ENCODE measurements around the gene SLFN12.
A peak's percentile ranks its signal among the peaks of the same experiment; 100 is the strongest.
"Not testable (repeated sequence)": the region's sequence is repeated elsewhere in the genome, so short reads cannot be mapped to it uniquely, and the experiment has no call there.

Gene SLFN12

DNA sequence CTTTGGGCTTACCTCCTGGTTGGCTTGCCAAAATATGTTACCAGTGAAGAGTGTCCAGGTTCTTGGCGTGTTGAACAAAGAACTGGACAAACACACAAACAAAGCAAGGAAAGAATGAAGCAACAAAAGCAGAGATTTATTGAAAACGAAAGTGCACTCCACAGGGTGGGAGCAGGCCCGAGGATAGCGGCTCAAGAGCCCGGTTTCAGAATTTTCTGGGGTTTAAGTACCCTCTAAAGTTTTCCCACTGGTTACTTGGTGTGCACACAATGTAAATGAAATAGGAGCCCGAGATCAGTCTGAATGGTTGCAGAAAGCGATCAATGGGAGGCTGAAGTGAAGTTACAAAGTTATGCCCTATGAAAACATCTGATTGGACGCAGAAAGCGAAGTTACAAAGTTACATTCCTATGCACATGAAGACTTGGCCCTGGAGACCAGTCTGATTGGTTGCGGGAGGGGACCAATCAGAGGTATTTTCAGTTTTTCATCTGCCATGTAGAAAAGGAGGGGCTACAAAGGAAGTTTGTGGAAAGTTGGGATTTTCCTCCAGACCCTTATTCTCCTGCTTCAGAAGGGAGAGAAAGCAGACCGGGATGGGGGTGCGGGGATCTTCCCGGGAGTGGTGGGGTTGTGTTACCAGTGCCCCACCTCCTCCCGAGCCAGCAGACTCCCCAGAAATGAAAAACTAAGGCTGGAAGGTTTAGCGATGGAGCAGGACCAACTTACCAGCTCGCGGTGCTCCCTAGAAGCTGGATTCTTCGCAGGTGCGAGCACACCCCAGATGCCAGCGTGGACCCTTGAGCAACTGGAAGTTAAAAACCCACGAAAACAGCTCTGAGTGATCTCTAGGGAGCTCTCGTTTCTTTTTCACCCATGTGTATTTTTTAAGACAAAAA is at the start of gene SLFN12:
Gene SLFN12, minus strand, starts transcription at position 325 of the 899 bp plus-strand sequence. CDS start 9,472 bp downstream, outside the sequence.
- peak in 1 of 3 donors; percentile 17 for DNase-seq (ENCODE audit: low read depth in 3 of 3, low spot score in 1 of 3)

DNA sequence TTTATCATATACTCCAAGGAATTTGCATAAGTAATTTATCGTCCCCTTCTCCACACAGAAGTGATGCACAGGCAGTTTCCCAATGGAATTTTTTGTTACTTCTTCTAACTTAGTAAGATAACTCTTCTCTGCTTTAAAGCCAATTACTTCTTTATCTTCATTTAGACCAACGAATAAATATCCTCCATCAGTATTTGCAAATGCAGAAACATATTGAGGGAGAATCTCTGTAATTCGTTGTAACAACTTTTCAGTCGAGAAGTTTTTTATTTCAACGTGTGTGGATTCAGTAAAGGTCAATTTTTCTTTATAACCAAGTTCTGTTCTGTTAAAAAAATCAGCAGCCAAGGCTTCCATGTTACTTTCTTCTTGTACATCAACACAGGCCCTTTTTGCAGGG is 47.0 kb upstream of the SLFN12 start:
- no peak for DNase-seq (ENCODE audit: low read depth in 3 of 3, low spot score in 1 of 3)

DNA sequence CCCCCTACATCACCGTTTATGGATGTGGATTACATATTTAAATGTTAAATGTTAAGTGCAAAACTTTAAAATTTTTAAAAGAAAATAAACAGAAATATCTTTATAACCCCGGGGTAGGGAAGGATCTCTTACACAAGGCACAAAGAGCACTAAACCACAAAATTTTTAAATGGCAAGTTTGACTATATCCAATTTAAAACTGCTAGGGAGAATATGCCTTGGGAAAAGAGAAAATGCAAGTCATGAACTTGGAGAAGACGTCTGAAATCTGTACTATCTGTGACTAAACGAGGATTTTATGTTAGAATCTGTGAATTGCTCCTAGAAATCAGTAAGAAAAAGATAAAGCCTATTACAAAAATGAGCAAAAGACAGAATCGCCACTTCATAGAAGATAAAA is 44.9 kb upstream of the SLFN12 start:
- DNase-seq (ENCODE audit: low read depth in 3 of 3, low spot score in 1 of 3) = no peak

DNA sequence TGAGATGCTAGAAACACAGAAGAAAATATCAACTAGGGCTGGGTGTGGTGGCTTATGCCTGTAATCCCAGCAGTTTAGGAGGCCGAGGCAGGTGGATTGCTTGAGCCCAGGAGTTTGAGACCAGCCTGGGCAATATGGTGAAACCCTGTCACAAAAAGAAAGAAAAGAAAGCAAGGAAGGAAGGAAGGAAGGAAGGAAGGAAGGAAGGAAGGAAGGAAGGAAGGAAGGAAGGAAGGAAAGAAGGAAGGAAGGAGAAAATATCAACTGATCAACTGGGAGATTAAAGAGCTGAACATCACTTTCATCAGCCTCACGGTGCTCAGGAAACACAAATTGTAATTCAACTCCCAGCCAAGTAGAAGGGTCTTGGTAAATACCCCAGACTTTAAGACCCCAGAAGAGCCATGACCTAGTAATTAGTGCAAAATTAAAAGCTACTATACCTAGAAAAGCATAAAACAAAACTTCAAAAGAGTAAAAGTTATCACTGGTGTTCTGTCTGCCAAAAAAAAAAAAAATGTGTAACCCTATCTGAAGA is 44.1 kb upstream of the SLFN12 start:
- DNase-seq (ENCODE audit: low read depth in 3 of 3, low spot score in 1 of 3) = no peak

DNA sequence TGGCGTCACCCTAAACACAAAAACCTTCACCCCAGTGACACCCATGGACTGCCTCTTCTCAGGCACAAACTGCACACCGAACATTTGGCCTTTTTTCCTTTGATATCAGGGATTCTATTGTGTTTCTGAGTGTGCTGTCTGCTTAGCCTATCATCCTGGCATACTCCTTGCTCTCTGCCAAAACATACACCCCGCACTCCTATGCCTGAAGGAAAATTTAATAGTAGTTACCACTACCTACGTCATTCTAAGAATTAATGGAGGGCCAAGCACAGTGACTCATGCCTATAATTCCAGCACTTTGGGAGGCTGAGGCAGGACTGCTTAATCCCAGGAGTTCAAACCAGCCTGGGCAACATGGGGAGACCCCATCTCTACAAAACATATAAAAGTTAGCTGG is 36.2 kb upstream of the SLFN12 start:
- DNase-seq (ENCODE audit: low read depth in 3 of 3, low spot score in 1 of 3) = no peak

DNA sequence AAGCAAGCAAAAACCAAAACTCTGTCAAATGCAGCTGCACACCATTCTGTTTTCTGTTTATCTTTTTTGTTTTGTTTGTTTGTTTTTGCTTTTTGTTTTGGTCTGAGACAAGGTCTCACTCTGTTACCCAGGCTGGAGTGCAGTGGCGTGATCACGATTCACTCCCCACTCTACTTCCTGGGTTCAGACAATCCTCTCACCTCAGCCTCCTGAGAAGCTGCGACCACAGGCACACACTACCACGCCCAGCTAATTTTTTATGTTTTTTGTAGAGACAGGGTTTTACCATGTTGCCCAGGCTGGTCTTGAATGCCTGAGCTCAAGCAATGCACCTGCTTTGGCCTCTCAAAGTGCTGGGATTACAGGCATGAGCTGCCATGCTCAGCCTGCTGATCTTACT is 35.5 kb upstream of the SLFN12 start:
- DNase-seq (ENCODE audit: low read depth in 3 of 3, low spot score in 1 of 3) = no peak

DNA sequence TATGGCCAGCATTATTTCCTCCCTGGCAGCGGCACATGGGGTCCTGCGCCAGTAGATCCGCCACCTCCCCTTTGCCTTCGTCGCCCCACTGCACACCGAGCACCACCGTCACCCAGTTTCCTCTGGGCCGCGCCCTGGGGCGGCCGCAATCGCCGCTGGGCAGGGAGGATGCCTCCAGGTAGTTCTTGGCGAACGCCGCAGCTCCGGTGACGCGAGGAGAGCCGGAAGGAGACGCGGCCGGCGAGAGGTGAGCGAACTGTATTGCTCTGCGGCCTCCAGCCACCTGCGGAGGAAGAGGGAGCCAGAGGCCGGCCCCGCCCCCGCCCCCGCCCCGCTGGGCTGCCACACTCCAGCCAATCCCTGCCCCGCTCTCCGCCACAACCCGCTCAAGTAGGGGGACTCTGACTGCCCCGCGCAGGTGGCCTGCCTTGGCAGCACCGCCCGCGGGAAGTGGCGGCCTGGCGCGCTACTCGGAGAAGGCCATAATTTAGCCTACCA is 28.1 kb upstream of the SLFN12 start:
- peak in 2 of 3 donors; percentile 18 for DNase-seq (ENCODE audit: low read depth in 3 of 3, low spot score in 1 of 3)

DNA sequence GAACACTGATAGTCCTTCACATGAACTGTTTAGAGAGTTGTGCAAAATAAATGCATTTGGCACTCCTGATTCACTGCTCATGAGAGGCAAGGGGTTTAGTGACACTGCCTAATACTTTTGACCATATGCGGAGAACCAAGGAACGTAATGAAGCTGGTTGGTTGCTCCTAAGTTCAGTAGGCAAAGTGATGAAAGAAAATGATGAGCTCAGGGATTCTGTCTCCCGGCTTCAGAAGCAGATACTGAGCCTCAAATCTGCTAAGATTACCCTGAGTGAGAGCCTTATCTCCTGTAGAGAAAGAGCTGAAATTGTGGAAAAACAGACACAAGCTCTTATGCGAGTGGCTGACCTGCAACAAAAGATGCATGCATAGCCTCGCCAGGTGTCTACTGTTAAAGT is 21.7 kb upstream of the SLFN12 start:
- DNase-seq (ENCODE audit: low read depth in 3 of 3, low spot score in 1 of 3) = not testable (repeated sequence)

DNA sequence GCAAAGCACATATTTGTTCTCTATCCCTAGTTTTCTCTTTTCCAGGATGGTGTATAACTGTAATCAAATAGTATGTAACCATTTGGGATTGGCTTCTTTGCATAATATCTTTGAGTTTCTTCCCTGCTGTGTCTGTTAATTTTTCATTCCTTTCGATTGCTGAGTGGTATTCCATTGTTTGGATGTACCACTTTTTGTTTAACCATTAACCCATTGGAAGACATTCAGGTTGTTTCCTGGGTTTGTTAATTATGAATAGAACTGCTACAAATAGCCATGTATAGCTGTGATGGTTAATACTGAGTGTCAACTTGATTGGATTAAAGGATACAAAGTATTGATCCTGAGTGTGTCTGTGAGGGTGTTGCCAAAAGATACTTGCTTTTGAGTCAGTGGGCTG is 20.9 kb upstream of the SLFN12 start:
- no peak for DNase-seq (ENCODE audit: low read depth in 3 of 3, low spot score in 1 of 3)

DNA sequence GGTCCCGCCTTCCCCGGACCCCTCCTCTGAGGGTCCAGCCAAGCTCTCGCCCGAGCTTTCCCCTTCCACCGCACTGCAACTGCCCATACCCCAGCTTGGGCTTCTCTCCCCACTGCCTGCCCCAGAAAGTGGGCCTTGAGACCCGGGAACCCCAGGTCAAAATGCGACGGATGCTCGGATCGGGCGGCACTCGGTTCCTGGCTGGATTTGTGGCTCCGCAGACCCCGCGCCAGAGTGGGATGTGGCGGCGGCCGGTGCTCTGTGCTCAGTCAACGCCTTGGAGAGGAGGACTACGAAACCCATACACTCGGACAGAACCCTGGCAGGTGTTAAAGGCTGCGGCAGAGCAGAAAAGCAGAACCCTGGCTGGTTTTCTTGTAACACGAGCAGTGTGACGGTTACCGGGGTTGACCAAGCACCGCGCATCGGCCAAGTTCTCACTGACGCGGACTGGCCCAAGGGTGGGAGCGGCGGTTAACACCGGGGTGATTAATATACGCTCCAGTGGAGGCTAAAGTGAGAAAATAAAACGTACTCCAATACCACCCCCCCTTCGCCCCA is 17.2 kb upstream of the SLFN12 start:
- no peak for DNase-seq (ENCODE audit: low read depth in 3 of 3, low spot score in 1 of 3)

DNA sequence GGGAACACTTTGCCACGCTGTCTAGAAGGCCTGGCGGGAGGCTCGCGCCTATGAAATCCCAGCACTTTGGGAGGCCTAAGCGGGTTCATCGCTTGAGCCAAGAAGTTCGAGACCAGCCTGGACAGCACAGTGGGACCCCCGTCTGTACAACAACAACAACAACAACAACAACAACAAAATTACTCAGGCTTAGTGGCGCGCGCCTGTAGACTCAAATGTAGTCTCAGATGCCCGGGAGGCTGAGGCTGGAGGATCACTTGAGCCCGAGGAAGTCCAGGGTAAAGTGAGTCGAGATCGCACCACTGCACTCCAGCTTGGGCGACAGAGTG is 16.6 kb upstream of the SLFN12 start:
- no peak for DNase-seq (ENCODE audit: low read depth in 3 of 3, low spot score in 1 of 3)

DNA sequence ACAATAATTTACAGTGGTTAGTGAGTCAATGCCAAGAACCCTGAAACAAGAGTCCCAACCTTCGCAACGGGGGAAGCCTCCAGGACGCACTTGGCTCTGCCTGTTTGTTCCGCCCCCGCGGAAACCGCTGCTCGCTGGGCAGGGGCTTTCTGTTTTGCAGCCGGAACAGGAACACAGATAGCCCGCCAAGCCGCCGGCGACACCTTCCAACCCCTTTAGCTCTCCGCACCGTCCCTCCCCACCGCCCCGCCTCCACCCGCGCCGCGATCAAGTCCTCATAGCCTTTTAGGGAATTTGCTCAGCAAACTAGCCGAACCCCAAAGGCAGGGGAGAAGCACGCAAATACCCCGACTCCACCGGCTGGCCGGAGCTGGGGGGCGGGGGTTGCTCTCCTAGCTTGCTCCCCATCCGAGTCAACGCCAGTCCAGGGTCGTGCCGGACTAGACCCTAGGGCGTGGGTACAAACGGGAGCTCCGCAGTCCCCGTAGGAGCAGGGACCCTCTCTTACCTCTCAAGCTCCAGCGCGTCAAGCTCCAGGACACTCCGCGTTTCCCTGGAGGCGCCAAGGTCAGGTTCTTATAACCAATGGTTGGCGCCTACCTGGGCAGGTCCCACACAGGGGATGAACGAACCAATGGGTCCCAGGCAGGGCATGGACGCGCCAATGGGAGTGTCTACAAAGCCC is 16.1 kb upstream of the SLFN12 start, which contains the start of gene SLFN13:
Gene SLFN13, minus strand, starts transcription at position 553 of the 685 bp plus-strand sequence. CDS start 3,086 bp downstream, outside the sequence.
- DNase-seq (ENCODE audit: low read depth in 3 of 3, low spot score in 1 of 3) = peak; percentile 61 to 71 (median 71)

DNA sequence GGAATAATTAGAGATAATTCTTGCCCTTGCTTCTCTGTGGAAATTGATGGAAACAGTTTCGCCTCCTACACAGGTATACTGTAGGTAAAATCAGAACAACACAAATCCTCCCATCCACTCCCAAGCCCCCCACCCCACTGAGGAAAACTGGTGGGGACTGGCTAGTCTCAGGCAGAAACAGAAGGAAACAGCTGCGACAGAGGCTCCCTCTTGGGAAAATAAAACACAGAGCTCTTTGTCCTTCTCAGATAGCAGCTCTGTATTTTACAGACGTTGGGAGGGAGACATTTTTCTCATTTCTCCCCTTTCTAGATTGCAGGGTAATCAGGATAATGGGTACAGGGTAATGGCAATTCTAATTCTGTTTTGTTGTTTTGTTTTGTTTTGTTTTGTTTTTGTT is 15.2 kb upstream of the SLFN12 start:
- DNase-seq (ENCODE audit: low read depth in 3 of 3, low spot score in 1 of 3) = no peak

DNA sequence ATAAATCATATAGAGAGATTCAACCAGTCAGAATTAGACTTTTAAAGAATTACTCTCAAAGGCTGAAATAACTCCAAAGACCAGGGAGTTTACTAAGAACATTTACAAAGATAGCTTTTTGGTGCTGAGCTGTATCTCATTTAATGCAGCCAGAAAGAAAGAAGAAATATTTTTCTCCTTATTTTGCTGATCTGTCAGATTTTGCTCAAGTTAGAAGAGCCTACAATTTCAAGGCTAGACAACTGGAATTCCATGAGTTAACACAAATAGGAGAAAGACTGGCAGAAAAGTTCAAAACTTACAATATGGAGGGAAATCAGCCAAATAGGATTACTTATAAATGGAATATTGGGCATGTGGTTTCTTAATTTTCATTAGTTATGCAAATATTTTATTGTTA is 6.1 kb upstream of the SLFN12 start:
- no peak for DNase-seq (ENCODE audit: low read depth in 3 of 3, low spot score in 1 of 3)

DNA sequence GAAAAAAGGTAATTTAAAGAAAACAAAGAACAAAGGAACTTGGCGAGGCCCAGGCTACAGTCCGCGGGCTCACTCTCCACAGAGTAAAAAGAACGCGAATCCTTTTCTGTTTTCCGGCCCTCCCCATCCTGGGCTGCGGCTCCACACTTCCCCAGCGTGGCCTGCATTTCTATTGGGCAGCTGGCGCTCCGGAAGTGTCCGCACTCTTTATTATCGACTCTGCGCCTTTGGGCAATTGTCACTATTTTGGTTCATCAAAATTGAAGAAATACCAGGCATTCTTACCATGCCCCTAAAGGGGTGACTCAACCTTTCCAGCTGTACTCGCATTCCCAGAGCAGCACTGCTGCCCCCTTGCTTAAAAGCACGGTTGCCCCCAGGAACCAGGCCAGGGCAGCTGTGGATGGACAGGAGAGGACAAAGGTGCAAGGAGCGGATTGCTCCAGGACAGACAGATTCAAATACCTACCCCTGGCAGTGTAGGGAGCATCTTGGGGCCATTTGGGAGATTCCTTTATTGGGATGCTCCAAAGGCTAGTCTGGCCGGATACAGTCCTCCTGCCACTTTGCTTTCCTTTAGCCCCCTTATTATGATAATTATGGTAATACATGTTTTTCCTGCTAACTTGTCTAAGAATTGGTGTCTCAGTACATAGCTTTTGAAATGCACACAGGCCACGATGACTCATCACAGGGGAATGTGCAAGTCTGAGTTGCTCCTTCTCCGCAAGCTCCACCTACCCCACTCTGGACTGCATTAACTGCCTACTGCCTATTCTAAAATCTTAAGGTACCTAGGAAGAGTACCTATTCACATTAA is 985 bp upstream of the SLFN12 start:
- peak; percentile 23 to 50 (median 24) for DNase-seq (ENCODE audit: low read depth in 3 of 3, low spot score in 1 of 3)

DNA sequence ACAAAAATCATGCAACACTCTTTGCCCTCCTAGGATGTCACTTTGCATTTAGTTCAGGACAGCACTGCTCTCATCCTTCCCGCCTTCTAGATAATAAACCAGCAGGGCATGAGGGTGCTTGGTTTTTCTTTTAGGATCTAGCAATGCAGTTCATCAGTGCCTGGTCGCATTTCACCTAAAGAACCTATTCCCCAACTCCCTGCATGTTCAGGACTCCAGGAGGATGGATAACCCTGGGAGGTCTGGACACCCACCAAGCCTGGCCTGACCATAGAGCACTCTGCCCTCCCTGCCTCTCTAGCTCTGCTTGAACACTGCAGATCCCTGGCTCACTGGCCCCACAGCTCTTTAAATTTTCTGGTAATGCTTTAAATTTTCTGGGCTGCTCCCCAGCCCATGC is 2.6 kb downstream of the SLFN12 start:
- no peak for DNase-seq (ENCODE audit: low read depth in 3 of 3, low spot score in 1 of 3)

DNA sequence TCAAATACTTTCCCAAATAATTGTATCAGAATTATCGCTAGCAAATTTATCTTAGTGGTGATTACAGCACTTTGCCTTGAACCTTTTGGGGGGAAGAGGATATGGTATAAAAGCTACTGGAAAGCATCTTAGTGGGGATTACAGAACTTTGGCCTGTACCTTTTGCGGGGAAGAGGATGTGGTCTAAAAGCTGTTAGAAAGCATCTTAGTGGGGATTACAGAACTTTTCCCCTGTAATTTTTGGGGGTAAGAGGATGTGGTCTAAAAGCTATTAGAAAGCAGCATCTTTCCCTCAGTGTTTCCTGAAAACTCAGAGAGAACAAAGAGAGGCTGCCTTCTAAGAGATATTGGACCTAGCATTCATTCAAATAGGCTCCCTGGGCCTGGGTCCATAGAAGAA is 4.1 kb downstream of the SLFN12 start:
- DNase-seq (ENCODE audit: low read depth in 3 of 3, low spot score in 1 of 3) = no peak

DNA sequence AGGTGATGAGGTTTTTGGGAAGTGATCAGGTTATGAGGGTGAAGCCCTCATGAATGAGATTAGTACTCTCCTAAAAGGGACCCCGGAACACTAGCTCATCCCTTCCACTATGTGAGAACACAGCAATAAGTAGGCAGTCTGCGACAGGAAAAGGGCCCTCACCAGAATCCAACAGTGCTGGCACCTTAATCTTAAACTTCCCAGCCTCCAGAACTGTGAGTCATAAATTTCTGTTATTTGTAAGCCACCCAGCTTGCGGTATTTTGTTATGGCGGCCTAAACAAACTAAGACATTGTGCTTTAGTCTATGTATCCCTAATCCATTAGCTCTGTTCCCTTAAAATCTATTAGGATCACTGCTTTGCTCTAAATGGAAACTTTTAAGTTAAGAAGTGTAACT is 8.5 kb downstream of the SLFN12 start:
- no peak for DNase-seq (ENCODE audit: low read depth in 3 of 3, low spot score in 1 of 3)

DNA sequence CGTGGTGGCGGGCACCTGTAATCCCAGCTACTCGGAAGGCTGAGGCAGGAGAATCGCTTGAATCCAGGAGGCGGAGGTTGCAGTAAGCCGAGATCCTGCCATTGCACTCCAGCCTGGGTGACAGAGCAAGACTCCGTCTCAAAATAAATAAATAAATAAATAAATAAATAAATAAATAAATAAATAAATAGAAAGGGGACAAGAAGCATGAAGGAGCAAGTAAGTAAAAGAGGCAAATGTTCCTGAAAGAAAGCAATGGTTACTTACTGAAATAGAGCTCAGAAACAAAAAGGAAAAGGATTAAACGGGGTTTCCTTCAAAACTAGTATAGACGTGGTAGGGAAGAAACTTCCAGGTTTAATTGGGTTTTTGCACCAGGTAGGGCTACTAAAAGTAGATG is 11.2 kb downstream of the SLFN12 start:
- DNase-seq (ENCODE audit: low read depth in 3 of 3, low spot score in 1 of 3) = not testable (repeated sequence)

DNA sequence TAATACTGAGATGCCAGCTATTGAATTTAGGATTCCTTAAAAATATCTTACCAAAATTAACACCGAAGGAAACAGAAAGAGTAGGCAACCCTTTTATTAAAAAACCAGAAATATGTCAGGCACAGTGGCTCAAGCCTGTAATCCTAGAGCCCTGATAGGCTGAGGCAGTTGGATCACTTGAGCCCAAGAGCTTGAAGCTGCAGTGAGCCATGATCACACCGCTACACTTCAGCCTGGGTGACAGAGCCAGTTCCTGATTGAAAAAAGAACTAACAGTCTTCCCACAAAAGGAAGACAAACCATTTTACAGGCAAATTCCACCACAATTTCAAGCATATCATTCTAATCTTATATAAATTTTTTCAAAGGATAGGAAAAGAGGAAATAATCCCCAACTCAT is 15.6 kb downstream of the SLFN12 start:
- no peak for DNase-seq (ENCODE audit: low read depth in 3 of 3, low spot score in 1 of 3)

DNA sequence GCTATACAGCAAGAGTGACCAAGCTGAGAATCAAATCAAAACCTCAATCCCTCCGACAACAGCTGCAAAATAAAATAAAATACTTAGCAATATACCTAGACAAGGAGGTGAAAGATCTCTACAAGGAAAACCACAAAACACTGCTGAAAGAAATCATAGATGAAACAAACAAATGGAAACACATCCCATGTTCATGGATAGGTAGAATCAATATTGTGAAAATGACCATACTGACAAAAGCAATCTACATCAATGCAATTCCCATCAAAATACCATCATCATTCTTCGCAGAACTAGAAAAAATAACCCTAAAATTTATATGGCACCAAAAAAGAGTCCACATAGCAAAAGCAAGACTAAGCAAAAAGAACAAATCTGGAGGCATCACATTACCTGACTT is 17.6 kb downstream of the SLFN12 start:
- DNase-seq (ENCODE audit: low read depth in 3 of 3, low spot score in 1 of 3) = not testable (repeated sequence)

Measured in stimulated activated CD4-positive, alpha-beta T cell treated with anti-CD3 and anti-CD28 coated beads, TNF-alpha, amount 100 ng/mL, for 1 hour (primary cell).